ENCODE data around the gene PSMD8.

DNA sequence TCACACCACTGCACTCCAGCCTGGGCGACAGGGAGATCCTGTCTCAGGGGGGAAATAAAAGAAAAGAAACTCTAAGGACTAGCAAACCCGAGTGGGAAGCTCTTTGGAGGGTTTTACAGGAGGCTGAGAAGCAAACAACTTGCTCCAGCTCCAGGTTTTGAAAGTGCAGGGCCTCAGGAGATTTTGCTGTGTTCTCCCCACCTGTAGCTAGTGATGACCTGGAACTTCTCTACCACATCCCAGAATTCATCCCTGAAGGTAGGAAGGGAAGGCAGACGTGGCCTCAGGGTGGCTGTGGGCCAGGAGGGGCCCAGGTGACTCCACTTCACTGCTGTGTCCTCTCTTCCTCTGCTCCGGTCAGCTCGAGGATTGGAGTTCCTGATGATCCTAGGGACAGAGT lies 16.3 kb upstream of the PSMD8 start:
- TF ChIP-seq POLR2AphosphoS5 (IDR thresholded peaks at IDR 0.05) (no peak), CTCF (IDR thresholded peaks at IDR 0.05) (no peak), EP300 (IDR thresholded peaks at IDR 0.05) (no peak), POLR2A (IDR thresholded peaks at IDR 0.05) (no peak)
